LNCAP (cell line): Measurements from ENCODE around the gene TJAP1.

Experiments used
- CTCF ChIP-seq: fragments of 450-650 bp; IDR thresholded peaks from 2 replicates; pipeline ENCODE4 v1.5.1; 2017; ENCODE audit warnings: mild to moderate bottlenecking

Gene TJAP1

GRCh38 chr6:43475516-43475915, 1.9 kb upstream of the TJAP1 start:
- no peak for TF ChIP-seq CTCF

- TF ChIP-seq CTCF, result no peak
Measured at GRCh38 chr6:43476746-43477145, 624 bp upstream of the TJAP1 start.

- TF ChIP-seq CTCF, result no peak
Measured at GRCh38 chr6:43478008-43478372, 620 bp downstream of the TJAP1 start.

GRCh38 chr6:43481075-43481474, 3.7 kb downstream of the TJAP1 start:
- no peak for TF ChIP-seq CTCF

- TF ChIP-seq CTCF, result no peak
Measured at GRCh38 chr6:43481591-43482236, 4.3 kb downstream of the TJAP1 start.

- no peak for TF ChIP-seq CTCF
Measured at GRCh38 chr6:43488667-43489276, 11.4 kb downstream of the TJAP1 start.

- TF ChIP-seq CTCF, result no peak
Measured at GRCh38 chr6:43489277-43490072, 12.1 kb downstream of the TJAP1 start.
